H1 (cell line): Measurements from ENCODE around the gene CGGBP1. TPM values are rescaled to one million over a fixed set of nuclear protein-coding genes. Genes with fewer than 3 reads are reported as not detected.

Source experiments
- RAD21 ChIP-seq, 2 experiments: IDR thresholded peaks in 1 of 2; conservative IDR thresholded peaks in 1 of 2; 2 replicates each; pipeline ENCODE4 v1.6.1; 2011; ENCODE audit warnings: low read depth in 2 of 2, low read length in 2 of 2, improper control_type of control experiment in 1 of 2, inconsistent platforms in 1 of 2, mild to moderate bottlenecking in 1 of 2, moderate library complexity in 1 of 2
- SP4 ChIP-seq: IDR thresholded peaks from 2 replicates; pipeline ENCODE4 v1.6.1; 2012; ENCODE audit warnings: low read length, inconsistent platforms
- polyA plus RNA-seq, 7 experiments: library from polyadenylated mRNA; depleted of rRNA in 3 of 7; stranded (reverse) in 5 of 7; unstranded in 2 of 7; fragments of >200 nt in 5 of 7; fragments of 200-250 nt in 2 of 7; gene quantifications; 1 replicate in 5 of 7; 2 replicates in 1 of 7; 4 replicates in 1 of 7; pipeline versions ENCODE4 v1.2.1 to v1.2.3, GENCODE V29; 2011 to 2013; ENCODE audit warnings: missing spikeins in 2 of 7, mixed read lengths in 2 of 7
- total RNA-seq: library from RNA; stranded (reverse); fragmentation: NEBNext Ultra II Directional; extraction: Animal tissue kit (Norgen Biotek cat#: 25700); gene quantifications from 2 replicates; pipeline ENCODE4 v1.2.1, GENCODE V29; 2021

CGGBP1 gene
- total and polyA plus RNA-seq, 2 of the 8 experiments (the other 6 are each of a cell fraction or from before 2014, with no cell fraction given), result 22.9 to 61.4 TPM

GRCh38 chr3:88033808-88034207, 25.0 kb downstream of the CGGBP1 start (continued):
- TF ChIP-seq RAD21 (IDR thresholded peaks at IDR 0.05 in 1 of 2, conservative IDR thresholded peaks at IDR 0.05 in 1 of 2; ENCODE audit: low read depth in 2 of 2, low read length in 2 of 2) (no peak), SP4 (no peak)
